Trophoblast cell (in vitro differentiated cells and primary cell): Measurements from ENCODE around the gene ACOT12.

Experiments used
- DNase-seq, 2 donors: peaks; one replicate each; pipeline ENCODE4 v3.0.0-alpha.2; 2016
- H2AFZ ChIP-seq: 2 replicates; pipeline ENCODE4 v1.6.1; 2013; ENCODE audit warnings: low read length, moderate library complexity, mild to moderate bottlenecking; ENCODE audit not compliant: insufficient read depth, poor library complexity
- H2AK5ac ChIP-seq: 2 replicates; pipeline ENCODE4 v1.6.1; 2013; ENCODE audit warnings: mild to moderate bottlenecking, low read length
- H2BK120ac ChIP-seq: 2 replicates; pipeline ENCODE4 v1.6.1; 2013; ENCODE audit warnings: low read length, mild to moderate bottlenecking, moderate library complexity; ENCODE audit not compliant: insufficient read depth, poor library complexity
- H2BK12ac ChIP-seq: 2 replicates; pipeline ENCODE4 v1.6.1; 2013; ENCODE audit warnings: mild to moderate bottlenecking, low read length, moderate library complexity
- H2BK5ac ChIP-seq: 2 replicates; pipeline ENCODE4 v1.6.1; 2013; ENCODE audit warnings: low read length, low read depth, moderate library complexity, mild to moderate bottlenecking; ENCODE audit not compliant: poor library complexity
- H3K14ac ChIP-seq: 2 replicates; pipeline ENCODE4 v1.6.1; 2013; ENCODE audit warnings: mild to moderate bottlenecking, low read length
- H3K18ac ChIP-seq: 2 replicates; pipeline ENCODE4 v1.6.1; 2013; ENCODE audit warnings: mild to moderate bottlenecking, low read length
- H3K23ac ChIP-seq: 2 replicates; pipeline ENCODE4 v1.6.1; 2013; ENCODE audit warnings: low read length
- H3K27ac ChIP-seq: 2 replicates; pipeline ENCODE4 v1.5.1; 2013; ENCODE audit warnings: low read depth, mild to moderate bottlenecking, inconsistent platforms, low read length, moderate library complexity
- H3K27me3 ChIP-seq: 2 replicates; pipeline ENCODE4 v1.6.1; 2013; ENCODE audit warnings: inconsistent platforms, mild to moderate bottlenecking, low read length, moderate library complexity; ENCODE audit not compliant: insufficient read depth
- H3K36me3 ChIP-seq, 2 experiments: 1 replicate in 1 of 2; 2 replicates in 1 of 2; pipeline ENCODE4 v1.6.1; 2013; ENCODE audit warnings: low read length in 2 of 2, mild to moderate bottlenecking in 2 of 2, moderate library complexity in 1 of 2; ENCODE audit not compliant: insufficient read depth in 2 of 2, control insufficient read depth in 1 of 2
- H3K4ac ChIP-seq: 2 replicates; pipeline ENCODE4 v1.6.1; 2013; ENCODE audit warnings: low read depth, mild to moderate bottlenecking, low read length, moderate library complexity
- H3K4me1 ChIP-seq, 2 experiments: 1 replicate in 1 of 2; 2 replicates in 1 of 2; pipeline ENCODE4 v1.6.1; 2013; ENCODE audit warnings: low read length in 2 of 2, mild to moderate bottlenecking in 2 of 2, moderate library complexity in 1 of 2; ENCODE audit not compliant: insufficient read depth in 2 of 2, control insufficient read depth in 1 of 2
- H3K4me2 ChIP-seq: 2 replicates; pipeline ENCODE4 v1.6.1; 2013; ENCODE audit warnings: inconsistent platforms, mild to moderate bottlenecking, low read length, moderate library complexity
- H3K4me3 ChIP-seq: 2 replicates; pipeline ENCODE4 v1.5.1; 2013; ENCODE audit warnings: mild to moderate bottlenecking, low read depth, low read length, inconsistent platforms
- H3K79me1 ChIP-seq: one replicate; pipeline ENCODE4 v1.6.1; 2013; ENCODE audit warnings: low read length
- H3K79me2 ChIP-seq: 2 replicates; pipeline ENCODE4 v1.6.1; 2013; ENCODE audit warnings: low read length, mild to moderate bottlenecking; ENCODE audit not compliant: control insufficient read depth, insufficient read depth, poor library complexity
- H3K9ac ChIP-seq: 2 replicates; pipeline ENCODE4 v1.6.1; 2013; ENCODE audit warnings: mild to moderate bottlenecking, low read length
- H3K9me3 ChIP-seq: 2 replicates; pipeline ENCODE4 v1.6.1; 2013; ENCODE audit warnings: low read depth, mild to moderate bottlenecking, control low read depth, inconsistent platforms, low read length; ENCODE audit not compliant: insufficient read depth
- H4K12ac ChIP-seq: 2 replicates; pipeline ENCODE4 v1.6.1; 2013; ENCODE audit warnings: low read depth, mild to moderate bottlenecking, low read length, moderate library complexity
- H4K8ac ChIP-seq: 2 replicates; pipeline ENCODE4 v1.6.1; 2013; ENCODE audit warnings: low read depth, mild to moderate bottlenecking, low read length, moderate library complexity
- H4K91ac ChIP-seq: one replicate; pipeline ENCODE4 v1.6.1; 2013; ENCODE audit warnings: low read depth, mild to moderate bottlenecking, low read length, moderate library complexity
- WGBS: extraction: QIAGEN DNeasy Blood & Tissue Kit; methylation state at CpG from one replicate; pipeline ENCODE4 v1.1.7; 2013; ENCODE audit warnings: missing lambda C conversion rate; ENCODE audit not compliant: insufficient read length, insufficient coverage; ENCODE audit errors: extremely low coverage; 5-methylcytosine and 5-hydroxymethylcytosine counted together

The ACOT12 gene

DNA sequence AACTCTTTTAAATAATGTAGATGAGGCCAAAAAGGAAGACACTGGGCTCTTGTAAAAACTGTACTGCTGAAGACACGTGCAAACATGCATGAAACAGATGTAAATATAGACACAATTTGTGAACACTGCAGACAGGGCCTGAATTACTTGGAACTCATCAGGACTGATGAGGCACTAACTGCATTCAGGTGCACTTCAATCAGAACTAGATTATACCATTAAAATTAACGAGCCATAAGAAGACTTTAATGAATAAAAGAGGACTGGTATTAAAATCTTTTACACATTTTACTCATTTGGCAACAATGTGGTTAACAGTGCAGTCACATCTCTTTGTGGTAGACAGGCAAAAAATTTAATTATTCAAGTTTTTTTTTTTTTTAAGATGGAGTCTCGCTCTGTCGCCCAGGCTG lies 105.9 kb downstream of the ACOT12 start:
- H3K36me3 ChIP-seq = peaks cover 0 to 3% of the 10 kb centered on the region in 2 experiments
- no peaks in the 10 kb centered on the region for H3K79me1 ChIP-seq
- no peak overlapping the region for H2BK120ac ChIP-seq
- no peaks in the 10 kb centered on the region for H3K79me2 ChIP-seq
- no peak overlapping the region for H4K91ac ChIP-seq
- H3K18ac ChIP-seq = no peak overlapping the region
- no peak overlapping the region for H4K12ac ChIP-seq
- H3K4ac ChIP-seq = no peak overlapping the region
- H3K14ac ChIP-seq = no peak overlapping the region
- H3K27me3 ChIP-seq = no peaks in the 10 kb centered on the region
- H4K8ac ChIP-seq = no peak overlapping the region
- no peak overlapping the region for H2AK5ac ChIP-seq
- no peak overlapping the region for H3K23ac ChIP-seq
- no CpG with 5 or more reads among the region's 4 CpGs for WGBS
- no peak overlapping the region for H2BK5ac ChIP-seq
- DNase-seq = no peak
- H2AFZ ChIP-seq = no peak overlapping the region
- no peak overlapping the region for H3K4me2 ChIP-seq
- H3K9ac ChIP-seq = no peak overlapping the region
- no peak overlapping the region for H3K27ac ChIP-seq
- H3K4me3 ChIP-seq = no peak overlapping the region
- no peaks in the 10 kb centered on the region for H3K4me1 ChIP-seq
- H2BK12ac ChIP-seq = no peak overlapping the region
- H3K9me3 ChIP-seq = peaks cover 3% of the 10 kb centered on the region

DNA sequence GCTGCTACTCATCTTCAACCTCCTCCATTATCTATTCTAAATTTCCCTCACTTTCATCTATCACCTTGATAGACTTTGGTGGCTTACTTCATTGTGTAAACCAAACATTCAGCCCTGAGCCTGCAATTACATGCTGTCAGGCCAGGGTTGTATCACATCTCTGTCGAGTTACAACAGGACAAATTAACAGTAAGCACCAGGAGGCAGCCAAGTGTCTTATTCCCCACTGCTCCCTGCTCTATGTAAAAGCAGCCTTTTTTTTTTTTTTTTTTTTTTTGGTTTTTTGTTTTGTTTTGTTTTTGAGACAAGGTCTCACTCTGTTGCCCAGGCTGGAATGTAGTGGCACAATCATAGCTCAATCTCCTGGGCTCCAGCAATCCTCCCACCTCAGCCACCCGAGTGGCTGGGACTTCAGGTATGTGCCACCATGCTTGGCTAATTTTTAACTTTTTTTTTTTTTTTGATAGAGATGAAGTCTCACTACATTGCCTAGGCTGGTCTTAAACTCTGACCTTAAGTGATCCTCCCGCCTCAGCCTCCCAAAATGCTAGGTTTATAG lies 107.8 kb downstream of the ACOT12 start:
- no CpG with 5 or more reads among the region's 3 CpGs for WGBS
- no peak overlapping the region for H3K14ac ChIP-seq
- no peak overlapping the region for H4K8ac ChIP-seq

DNA sequence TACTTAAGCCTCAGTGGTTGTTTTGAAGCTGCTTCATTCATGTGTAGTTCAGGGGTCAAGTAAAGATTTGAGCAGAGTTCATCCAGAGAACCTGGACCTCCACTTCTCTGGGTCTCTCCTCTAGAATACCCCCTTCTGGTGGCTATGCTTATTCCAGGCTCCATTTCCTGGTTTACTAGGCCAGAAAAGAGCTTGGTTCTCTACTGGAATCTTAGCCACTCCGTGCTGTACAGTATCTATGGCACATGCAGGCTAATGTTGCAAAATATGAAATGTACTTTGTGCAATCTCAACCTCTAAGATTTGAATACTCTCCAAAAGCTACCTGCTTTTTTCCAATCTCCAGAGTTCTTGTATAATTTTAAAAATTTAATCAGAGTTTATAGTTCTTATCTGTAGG lies 110.0 kb downstream of the ACOT12 start:
- H3K79me2 ChIP-seq = no peaks in the 10 kb centered on the region
- no peak overlapping the region for H2AK5ac ChIP-seq
- no peak for DNase-seq
- no peak overlapping the region for H3K4ac ChIP-seq
- H3K79me1 ChIP-seq = no peaks in the 10 kb centered on the region
- H3K4me2 ChIP-seq = no peak overlapping the region
- no peak overlapping the region for H3K27ac ChIP-seq
- no peak overlapping the region for H4K8ac ChIP-seq
- no peaks in the 10 kb centered on the region for H3K9me3 ChIP-seq
- no peaks in the 10 kb centered on the region for H3K4me1 ChIP-seq
- H2BK12ac ChIP-seq = no peak overlapping the region
- H3K14ac ChIP-seq = no peak overlapping the region
- no peaks in the 10 kb centered on the region for H3K27me3 ChIP-seq
- H3K9ac ChIP-seq = no peak overlapping the region
- no CpG with 5 or more reads among the region's 1 CpG for WGBS
- H2BK5ac ChIP-seq = no peak overlapping the region
- no peak overlapping the region for H2AFZ ChIP-seq
- no peaks in the 10 kb centered on the region for H3K36me3 ChIP-seq
- no peak overlapping the region for H2BK120ac ChIP-seq
- no peak overlapping the region for H3K18ac ChIP-seq
- H3K4me3 ChIP-seq = no peak overlapping the region
- no peak overlapping the region for H4K91ac ChIP-seq
- H4K12ac ChIP-seq = no peak overlapping the region
- no peak overlapping the region for H3K23ac ChIP-seq

More for the DNA sequence above, 107.8 kb downstream of the ACOT12 start:
- no peak overlapping the region for H2BK120ac ChIP-seq
- H3K79me2 ChIP-seq = no peaks in the 10 kb centered on the region
- H3K36me3 ChIP-seq = no peaks in the 10 kb centered on the region
- no peak overlapping the region for H3K27ac ChIP-seq
- no peak overlapping the region for H3K4me3 ChIP-seq
- no peaks in the 10 kb centered on the region for H3K4me1 ChIP-seq
- no peak overlapping the region for H3K4me2 ChIP-seq
- H2BK5ac ChIP-seq = no peak overlapping the region
- H3K18ac ChIP-seq = no peak overlapping the region
- no peaks in the 10 kb centered on the region for H3K9me3 ChIP-seq
- no peak overlapping the region for H2AK5ac ChIP-seq
- H3K23ac ChIP-seq = no peak overlapping the region
- no peaks in the 10 kb centered on the region for H3K79me1 ChIP-seq
- H2BK12ac ChIP-seq = no peak overlapping the region
- no peak overlapping the region for H4K12ac ChIP-seq
- no peak overlapping the region for H3K4ac ChIP-seq
- DNase-seq = no peak
- H3K9ac ChIP-seq = no peak overlapping the region
- no peak overlapping the region for H2AFZ ChIP-seq
- H3K27me3 ChIP-seq = no peaks in the 10 kb centered on the region
- H4K91ac ChIP-seq = no peak overlapping the region
